H7 (cell line): ENCODE data around the gene ZDHHC8. TPM values are rescaled to one million over a fixed set of nuclear protein-coding genes. Genes with fewer than 3 reads are reported as not detected.

Source experiments
- DNase-seq: peaks from one replicate; pipeline ENCODE4 v3.0.0; 2012
- H3K27me3 ChIP-seq: 2 replicates; pipeline ENCODE4 v1.6.0; 2011; ENCODE audit warnings: mild to moderate bottlenecking, low read length; ENCODE audit not compliant: control insufficient read depth, insufficient read depth
- H3K36me3 ChIP-seq: replicated peaks from 2 replicates; pipeline ENCODE4 v1.5.1; 2011; ENCODE audit warnings: low read length; ENCODE audit not compliant: control insufficient read depth, insufficient read depth
- H3K4me3 ChIP-seq: 2 replicates; pipeline ENCODE4 v1.5.1; 2011; ENCODE audit warnings: low read depth, mild to moderate bottlenecking, control low read depth, low read length, moderate library complexity; ENCODE audit not compliant: insufficient read depth
- total RNA-seq: library from RNA; depleted of rRNA; stranded (reverse); fragments of >200 nt; shearing (Covaris generic); gene quantifications from 2 replicates; pipeline ENCODE4 v1.2.3, GENCODE V29; 2014

ZDHHC8 gene
- total RNA-seq, 1 experiment from 2014 or later = 16.6 TPM

DNA sequence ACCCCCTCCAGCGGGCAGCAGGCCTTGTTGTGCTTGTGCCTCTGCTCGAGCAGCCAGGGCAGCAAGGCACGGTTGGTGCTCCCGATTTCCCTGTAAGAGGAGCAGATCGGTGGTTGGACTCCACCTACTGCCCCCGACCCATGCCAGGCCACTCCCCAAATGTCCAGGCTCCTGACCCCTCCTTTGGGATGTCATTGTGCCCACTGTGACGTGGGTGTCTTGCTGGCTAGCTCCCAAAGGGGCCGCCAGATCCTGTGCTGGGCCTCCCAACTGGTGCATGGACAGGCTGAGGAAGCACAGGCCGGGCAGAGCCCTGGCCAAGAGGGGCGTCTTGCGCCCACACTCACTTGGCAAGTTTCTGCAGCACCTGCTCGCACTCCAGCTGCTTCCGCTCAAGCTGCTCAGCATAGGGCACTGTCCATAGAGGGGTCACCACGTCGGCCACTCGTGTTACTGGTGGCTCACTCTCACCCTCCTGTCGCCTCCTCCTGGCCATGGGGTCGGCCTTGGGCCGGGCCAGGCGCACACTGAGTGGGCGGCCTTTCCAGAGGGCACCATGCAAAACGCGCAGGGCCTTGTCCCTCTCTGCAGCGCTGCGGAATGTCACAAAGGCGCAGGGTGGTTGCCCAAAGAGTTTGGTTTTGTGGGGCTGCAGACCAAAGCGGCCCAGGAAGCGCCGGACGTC lies 15.8 kb upstream of the ZDHHC8 start, which contains the start of gene RANBP1:
Gene RANBP1, plus strand, starts transcription at position 414 of the 685 bp plus-strand sequence. Its CDS starts 81 bp downstream, at position 495.
- no peaks in the 10 kb centered on the region for H3K27me3 ChIP-seq

GRCh38 chr22:20116376-20116950 lies 15.1 kb upstream of the ZDHHC8 start:
- Histone ChIP-seq H3K36me3 (peaks cover 38% of the 10 kb centered on the region), H3K27me3 (no peaks in the 10 kb centered on the region), H3K4me3 (peak overlapping the region; percentile 94)
- DNase-seq = peak; percentile 91

More for the DNA sequence above, 15.8 kb upstream of the ZDHHC8 start, which contains the start of gene RANBP1:
- Histone ChIP-seq H3K4me3 (peak within 1 kb of the TSS; percentile 94), H3K36me3 (peaks cover 38% of the 10 kb centered on the region)
- DNase-seq = peak; percentile 77

DNA sequence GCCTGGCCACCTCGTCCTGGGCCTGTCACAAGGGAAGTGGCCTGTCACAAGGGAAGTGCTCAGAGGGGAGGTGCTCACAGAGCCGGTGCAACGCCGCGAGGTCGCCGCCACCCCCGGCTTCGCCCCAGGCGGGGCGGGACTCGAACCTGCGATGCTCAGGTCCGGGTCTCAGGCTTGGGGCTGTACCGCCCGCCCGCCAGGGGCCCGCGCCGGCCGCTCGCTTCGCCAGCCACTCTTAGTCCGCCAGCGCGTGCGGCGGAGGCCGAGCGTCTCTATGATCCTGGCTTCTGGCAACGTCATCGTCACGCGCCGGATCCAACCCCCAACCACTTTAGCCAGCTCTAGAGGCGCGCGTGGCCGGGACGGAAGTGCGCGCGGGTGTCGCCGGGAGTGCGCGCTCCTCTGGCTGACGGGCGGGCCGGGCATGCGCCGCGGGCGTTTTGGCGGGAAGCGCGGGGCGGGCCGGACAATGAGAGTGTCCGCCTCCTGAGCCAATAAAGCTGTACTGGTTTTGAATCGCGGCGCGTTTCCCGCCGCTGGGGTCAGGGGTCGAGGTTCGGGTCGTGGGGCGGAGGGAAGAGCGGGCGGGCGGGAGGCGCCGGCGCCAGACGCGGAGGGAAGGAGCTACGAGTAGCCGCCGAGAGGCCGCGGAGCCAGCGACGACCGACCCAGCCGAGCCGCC lies 14.5 kb upstream of the ZDHHC8 start, which contains the start of gene TRMT2A:
Gene TRMT2A, minus strand, starts transcription at position 276 of the 682 bp plus-strand sequence. CDS start 320 bp downstream, outside the sequence.
- H3K36me3 ChIP-seq = peaks cover 43% of the 10 kb centered on the region

GRCh38 chr22:20117633-20118299 lies 13.8 kb upstream of the ZDHHC8 start:
- Histone ChIP-seq H3K27me3 (no peaks in the 10 kb centered on the region), H3K4me3 (peak overlapping the region; percentile 94), H3K36me3 (peaks cover 47% of the 10 kb centered on the region)
- DNase-seq = peak; percentile 79

More for the DNA sequence above, 14.5 kb upstream of the ZDHHC8 start, which contains the start of gene TRMT2A:
- H3K27me3 ChIP-seq = no peaks in the 10 kb centered on the region
- H3K4me3 ChIP-seq = peak within 1 kb of the TSS; percentile 94
- DNase-seq = peak; percentile 100

DNA sequence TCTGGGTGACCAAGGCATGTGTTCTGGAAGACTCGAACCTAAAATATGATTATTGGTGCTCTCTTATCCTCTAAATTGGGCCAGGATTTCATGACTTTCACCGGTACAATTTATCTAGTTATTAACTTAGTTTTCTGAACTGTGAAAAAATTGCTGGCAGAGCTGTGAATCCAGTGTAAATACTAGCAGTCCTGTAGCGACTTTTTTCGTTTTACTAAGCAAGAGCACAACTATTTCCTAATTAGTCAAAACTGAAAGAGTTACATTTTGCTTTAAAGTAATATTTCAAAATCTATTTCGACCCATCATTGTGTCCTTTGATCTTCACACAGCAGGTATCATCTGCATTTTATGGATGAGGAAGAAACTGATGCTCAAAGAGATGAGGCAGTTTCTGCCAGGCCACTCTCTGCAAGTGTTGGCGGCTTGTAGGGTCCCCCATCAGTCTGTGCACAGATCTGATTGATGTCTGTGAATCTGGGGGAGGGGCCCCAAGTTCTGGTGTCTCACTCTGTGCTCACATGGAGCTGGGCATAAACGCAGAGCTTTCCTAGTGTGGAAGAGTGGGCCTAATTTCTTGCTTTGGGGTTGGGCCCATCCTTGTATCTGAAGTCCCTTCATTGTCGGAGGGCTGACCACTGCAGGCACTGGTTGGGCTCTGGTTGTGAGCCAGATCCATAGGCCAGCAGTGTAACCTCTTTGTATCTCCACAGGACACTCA lies 13.1 kb upstream of the ZDHHC8 start:
- H3K27me3 ChIP-seq = no peaks in the 10 kb centered on the region
- no peak for DNase-seq
- peak overlapping the region; percentile 94 for H3K4me3 ChIP-seq
- peaks cover 49% of the 10 kb centered on the region for H3K36me3 ChIP-seq

DNA sequence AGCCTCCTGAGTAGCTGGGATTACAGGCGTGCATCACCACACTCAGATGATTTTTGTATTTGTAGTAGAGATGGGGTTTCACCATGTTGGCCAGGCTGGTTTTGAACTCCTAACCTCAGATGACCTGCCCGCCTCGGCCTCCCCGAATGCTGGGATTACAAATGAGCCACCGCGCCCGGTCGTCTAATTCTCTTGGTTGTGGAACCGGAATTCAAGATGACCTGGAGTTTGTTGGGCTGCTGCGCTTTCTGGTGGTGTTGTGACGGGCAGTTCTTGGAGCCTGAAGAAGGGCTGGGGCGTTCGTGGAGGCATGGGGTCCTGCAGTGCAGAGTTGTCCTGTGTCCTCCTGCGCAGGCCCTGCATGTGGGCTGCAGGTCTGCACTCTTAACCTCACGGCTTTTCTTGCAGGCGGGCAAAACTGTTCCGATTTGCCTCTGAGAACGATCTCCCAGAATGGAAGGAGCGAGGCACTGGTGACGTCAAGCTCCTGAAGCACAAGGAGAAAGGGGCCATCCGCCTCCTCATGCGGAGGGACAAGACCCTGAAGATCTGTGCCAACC lies 9.7 kb upstream of the ZDHHC8 start:
- H3K36me3 ChIP-seq = peaks cover 62% of the 10 kb centered on the region
- H3K27me3 ChIP-seq = no peaks in the 10 kb centered on the region
- no peak overlapping the region for H3K4me3 ChIP-seq
- DNase-seq = no peak

DNA sequence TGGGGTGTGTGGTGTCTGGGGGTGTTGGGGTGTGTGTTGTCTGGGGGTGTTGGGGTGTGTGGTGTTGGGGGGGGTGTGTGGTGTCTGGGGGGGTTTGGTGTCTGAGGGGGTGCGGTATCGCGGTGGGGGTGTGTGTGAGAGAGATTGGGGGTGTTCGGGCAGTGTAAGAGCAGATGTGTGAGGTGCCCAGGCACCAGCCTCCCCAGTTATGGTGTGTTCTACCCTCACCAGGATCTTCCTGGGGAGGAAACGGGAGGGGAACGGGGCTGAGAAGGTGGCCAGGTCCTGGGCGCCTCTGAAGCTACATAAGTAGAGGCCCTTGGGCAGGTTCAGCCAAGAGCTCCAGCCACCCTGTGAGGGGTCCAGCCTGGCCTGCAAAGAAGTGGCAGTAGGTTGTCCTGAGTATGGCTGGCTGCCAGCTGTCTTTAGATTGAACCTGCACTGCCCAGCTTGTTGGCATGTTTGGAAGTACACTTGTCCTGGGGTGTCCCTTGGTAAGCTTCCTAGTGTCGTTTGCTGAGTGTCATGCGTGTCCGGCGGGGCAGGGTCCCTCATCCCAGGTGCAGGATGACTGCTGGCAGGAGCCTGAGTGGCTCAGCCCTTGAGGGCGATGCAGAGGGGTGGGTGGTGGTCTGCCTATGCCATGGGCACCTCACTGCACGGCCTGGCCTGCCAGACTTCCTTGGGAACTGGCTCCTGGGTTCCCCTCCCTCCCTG lies 8.1 kb upstream of the ZDHHC8 start:
- DNase-seq = no peak
- Histone ChIP-seq H3K27me3 (no peaks in the 10 kb centered on the region), H3K36me3 (peaks cover 63% of the 10 kb centered on the region), H3K4me3 (no peak overlapping the region)

DNA sequence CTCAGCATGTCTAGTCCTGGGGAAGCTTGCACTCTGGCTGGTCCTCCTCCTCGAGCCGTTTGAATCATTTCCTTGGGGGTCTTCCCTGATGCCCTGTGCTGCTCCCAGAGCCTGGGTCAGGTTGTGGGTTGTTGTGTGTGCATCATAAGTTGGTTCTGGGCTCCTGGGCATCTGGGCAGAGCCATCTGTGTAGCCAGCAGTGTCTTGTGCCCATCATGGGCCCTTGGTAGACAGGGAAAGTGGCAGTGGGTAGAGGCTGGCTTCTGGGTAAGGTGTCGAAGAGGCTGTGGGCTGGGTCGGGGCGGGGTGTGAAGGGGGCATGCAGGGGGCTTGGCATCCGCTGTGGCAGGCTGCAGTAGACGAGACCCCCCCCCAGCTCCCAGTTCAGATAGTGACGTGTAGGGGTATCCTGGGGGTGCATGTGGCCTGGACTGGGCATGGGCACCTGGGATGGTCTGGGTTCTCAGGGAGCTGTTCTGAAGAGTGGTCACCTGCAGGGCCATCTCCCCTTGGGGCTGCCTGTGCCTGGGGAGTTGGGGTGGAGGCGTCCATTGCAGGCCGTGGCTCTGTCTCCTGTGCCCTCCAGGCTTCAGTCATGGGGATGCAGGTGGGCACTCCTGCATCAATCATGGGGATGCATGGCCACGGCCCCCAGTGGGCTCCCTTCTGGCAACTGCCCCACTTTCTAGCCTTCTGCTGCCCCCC lies 7.4 kb upstream of the ZDHHC8 start:
- H3K27me3 ChIP-seq = no peaks in the 10 kb centered on the region
- H3K4me3 ChIP-seq = no peak overlapping the region
- peaks cover 56% of the 10 kb centered on the region for H3K36me3 ChIP-seq
- DNase-seq = no peak

DNA sequence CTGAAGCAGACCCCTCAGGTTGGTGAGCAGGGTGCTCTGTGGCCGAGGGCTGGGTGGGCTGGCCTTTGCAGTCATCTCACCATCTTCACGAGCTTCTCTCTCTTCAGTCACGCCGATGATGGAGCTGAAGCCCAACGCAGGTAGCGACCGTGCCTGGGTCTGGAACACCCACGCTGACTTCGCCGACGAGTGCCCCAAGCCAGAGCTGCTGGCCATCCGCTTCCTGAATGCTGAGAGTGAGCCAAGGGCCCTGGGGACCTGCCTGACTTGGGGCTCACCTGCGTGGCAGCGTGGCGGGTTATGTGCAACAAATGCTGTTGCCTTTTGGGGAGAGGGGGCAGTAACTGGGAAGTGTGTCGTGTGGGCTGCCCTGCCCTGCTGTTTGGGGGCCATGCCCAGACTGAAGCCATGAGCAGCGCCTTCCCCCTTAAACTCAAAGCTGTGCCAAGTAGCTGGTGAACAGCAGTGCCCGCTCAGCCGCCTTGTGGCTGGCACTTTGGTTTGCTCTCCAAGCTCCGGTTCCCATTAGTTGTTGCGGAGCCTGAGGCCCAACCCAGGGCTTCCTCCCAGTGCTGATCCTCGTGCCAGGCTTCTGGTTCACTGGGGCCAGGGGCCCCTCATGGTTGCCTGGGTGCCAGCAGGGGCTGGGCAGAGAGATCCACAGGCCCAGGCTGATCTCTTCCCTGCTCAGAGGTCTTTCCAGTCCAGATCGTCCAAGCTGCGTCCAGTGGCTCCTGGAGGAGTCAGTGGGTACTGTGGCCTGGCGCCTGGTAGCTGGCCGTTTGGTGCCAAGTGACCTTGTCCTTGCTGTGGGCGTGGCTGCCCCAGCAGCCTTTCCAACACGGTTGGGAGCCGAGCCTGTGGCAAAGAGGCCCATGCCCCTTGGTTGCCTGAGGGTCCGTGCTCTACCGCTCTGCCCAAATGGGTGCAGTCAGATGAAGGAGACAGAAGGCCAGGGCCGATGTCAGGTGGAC lies 6.1 kb upstream of the ZDHHC8 start:
- Histone ChIP-seq H3K27me3 (no peaks in the 10 kb centered on the region), H3K36me3 (peaks cover 47% of the 10 kb centered on the region), H3K4me3 (no peak overlapping the region)
- DNase-seq = no peak

- Histone ChIP-seq H3K27me3 (no peaks in the 10 kb centered on the region), H3K4me3 (no peak overlapping the region), H3K36me3 (peaks cover 44% of the 10 kb centered on the region)
- DNase-seq = no peak
Measured at GRCh38 chr22:20126284-20127029, 5.1 kb upstream of the ZDHHC8 start.

DNA sequence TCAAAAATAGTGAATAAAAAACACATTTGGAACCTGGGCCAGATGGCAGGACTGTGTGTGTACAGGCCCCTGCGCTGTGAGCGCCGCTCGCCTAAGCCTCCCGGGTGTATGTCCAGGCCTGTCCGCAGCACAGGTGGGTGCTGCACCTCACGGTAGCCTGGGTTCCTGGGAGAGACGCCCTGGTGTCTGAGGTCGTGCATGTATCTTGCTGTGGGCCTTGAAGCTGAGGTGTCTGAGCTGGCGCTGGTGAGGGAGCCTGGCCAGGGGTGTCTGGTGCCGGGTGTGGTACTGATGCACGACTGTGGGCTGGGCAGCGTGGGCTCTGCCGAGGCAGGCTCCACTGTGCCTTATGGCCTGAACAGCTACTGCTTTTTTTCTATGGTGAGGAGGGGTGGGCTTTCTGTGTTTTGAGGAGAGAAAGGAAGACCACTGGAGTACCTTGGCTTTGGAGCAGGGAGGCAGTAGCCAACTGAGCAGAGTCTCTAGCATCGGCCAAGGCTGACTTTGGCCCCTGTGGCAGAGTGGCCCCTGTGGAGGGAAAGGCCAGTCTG lies 4.2 kb upstream of the ZDHHC8 start:
- Histone ChIP-seq H3K4me3 (no peak overlapping the region), H3K36me3 (peaks cover 35% of the 10 kb centered on the region), H3K27me3 (no peaks in the 10 kb centered on the region)

More for the DNA sequence above, 4.2 kb upstream of the ZDHHC8 start:
- no peak for DNase-seq
